ENCODE data around the gene APOBEC4. TPM values are rescaled to one million over a fixed set of nuclear protein-coding genes. Genes with fewer than 3 reads are reported as not detected.

APOBEC4 gene
- total and polyA plus RNA-seq, 12 donors = not detected

DNA sequence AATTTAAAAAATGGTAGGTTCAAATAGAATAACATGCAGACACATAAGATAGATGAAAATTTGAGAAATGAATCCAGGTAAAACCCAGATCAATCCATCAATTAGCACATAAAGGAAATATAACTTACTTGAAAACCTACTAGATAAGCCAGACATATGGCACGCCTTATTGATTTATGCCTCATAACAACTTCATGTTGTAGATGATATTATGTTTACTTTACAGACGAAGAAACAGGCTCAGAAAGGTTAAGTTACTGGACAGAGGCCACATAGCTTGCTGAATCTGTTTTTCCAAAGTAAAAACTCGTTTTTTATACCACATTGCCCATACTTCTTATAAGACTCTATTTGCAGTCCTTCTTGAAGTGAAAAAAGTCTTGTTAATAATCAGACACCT, 40.7 kb downstream of the APOBEC4 start:
- no peak for DNase-seq
- no peak for TF ChIP-seq POLR2A (IDR thresholded peaks at IDR 0.05)
- TF ChIP-seq, protein P1, sequence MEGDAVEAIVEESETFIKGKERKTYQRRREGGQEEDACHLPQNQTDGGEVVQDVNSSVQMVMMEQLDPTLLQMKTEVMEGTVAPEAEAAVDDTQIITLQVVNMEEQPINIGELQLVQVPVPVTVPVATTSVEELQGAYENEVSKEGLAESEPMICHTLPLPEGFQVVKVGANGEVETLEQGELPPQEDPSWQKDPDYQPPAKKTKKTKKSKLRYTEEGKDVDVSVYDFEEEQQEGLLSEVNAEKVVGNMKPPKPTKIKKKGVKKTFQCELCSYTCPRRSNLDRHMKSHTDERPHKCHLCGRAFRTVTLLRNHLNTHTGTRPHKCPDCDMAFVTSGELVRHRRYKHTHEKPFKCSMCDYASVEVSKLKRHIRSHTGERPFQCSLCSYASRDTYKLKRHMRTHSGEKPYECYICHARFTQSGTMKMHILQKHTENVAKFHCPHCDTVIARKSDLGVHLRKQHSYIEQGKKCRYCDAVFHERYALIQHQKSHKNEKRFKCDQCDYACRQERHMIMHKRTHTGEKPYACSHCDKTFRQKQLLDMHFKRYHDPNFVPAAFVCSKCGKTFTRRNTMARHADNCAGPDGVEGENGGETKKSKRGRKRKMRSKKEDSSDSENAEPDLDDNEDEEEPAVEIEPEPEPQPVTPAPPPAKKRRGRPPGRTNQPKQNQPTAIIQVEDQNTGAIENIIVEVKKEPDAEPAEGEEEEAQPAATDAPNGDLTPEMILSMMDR (IDR thresholded peaks at IDR 0.05) = no peak
- Histone ChIP-seq H3K9me3 (replicated peaks in 1 of 3) (no peaks in the 10 kb centered on the region), H3K4me1 (replicated peaks in 1 of 2) (peaks cover 0 to 1% of the 10 kb centered on the region in 2 donors), H3K27ac (no peak overlapping the region), H3K27me3 (no peaks in the 10 kb centered on the region), H3K36me3 (replicated peaks in 1 of 2) (no peaks in the 10 kb centered on the region), H3K4me3 (no peak overlapping the region)
- intact Hi-C loops (cut with DNase I) = no loop called here
- 70 to 76% (median 73%) methylated on average over 3 of the region's 3 CpGs for WGBS, 4 donors

DNA sequence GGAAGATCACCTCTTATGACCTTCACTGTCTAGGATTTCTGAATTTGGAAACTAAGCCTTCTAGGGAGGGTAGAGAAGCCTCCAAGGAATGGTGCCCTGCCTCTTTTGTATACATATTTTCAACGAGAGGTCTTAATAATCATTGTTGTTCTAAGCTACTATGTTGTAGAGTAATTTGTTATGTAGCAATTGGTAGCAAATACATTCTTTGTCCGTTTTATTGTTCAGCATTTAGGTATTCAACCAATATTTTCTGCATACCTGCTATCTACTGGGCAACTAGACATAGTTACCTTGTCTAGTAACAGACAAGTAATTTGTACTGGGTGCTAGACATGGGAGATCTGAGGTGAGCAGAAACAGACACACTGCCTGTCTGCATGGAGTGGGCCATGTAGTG, 42.1 kb downstream of the APOBEC4 start:
- H3K4me1 ChIP-seq (replicated peaks in 1 of 2) = peaks cover 0 to 5% of the 10 kb centered on the region in 2 donors
- no peak for TF ChIP-seq POLR2A (IDR thresholded peaks at IDR 0.05)
- TF ChIP-seq, protein P1 (IDR thresholded peaks at IDR 0.05) = no peak
- H3K9me3 ChIP-seq (replicated peaks in 1 of 3) = no peaks in the 10 kb centered on the region
- no peaks in the 10 kb centered on the region for H3K27me3 ChIP-seq
- no peak overlapping the region for H3K4me3 ChIP-seq
- H3K36me3 ChIP-seq (replicated peaks in 1 of 2) = no peaks in the 10 kb centered on the region
- intact Hi-C loops (cut with DNase I) = no loop called here
- no peak overlapping the region for H3K27ac ChIP-seq
- DNase-seq = no peak
- 29 to 81% (median 54%) methylated on average over 2 of the region's 2 CpGs for WGBS, 4 donors

DNA sequence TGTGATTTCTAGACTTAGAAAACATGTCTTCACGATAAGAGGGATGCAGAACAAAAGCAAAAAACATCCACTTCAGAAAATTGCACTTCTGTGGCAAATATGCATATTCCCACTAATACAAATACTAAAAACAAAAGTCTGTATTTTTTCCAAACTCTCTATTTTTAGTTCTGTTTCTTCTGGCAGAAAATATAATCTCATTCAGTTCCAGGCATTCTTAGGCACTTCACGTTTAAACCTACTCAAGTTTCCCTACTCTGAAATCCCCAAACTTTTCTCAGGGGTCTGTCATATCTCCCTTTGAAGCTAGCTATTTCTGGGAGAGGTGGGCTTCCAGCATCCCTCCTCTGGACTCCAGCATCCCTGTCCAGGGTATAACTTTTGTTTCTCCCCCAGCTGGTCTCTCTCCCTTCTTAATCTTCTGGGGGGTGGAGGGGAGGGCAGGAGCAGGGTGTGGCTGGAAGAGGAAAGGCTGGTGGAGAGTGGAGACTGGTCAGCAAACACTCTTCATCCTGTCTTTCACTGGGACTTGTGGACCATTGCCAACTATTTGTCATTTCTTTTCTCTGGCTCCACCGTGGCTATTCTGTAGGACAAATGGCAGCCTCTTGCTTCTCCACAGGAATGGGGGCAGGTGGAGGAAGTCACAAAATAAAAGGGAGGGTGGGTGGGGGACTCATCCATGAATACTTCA, 43.2 kb downstream of the APOBEC4 start:
- DNase-seq = no peak

DNA sequence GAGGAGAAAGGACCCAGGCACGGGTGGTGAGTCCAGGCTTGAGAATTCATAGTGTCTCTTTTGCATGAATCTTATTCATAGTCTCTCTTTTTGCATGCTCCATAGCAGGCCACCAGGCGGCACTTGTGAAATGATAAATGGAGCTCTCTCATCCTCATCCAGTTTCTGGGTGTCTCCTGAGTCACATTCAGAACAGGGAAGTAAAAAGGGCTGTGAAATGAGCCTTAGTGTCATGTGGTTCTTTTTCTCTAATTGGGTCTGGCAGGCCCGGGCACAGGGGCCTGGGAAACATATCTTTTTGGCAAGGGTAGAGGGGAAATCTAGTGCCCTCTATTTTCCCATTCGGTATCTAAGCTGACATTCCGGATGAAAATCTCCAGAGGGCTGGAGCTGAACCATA, 43.8 kb downstream of the APOBEC4 start:
- Histone ChIP-seq H3K4me1 (replicated peaks in 1 of 2) (peaks cover 0 to 5% of the 10 kb centered on the region in 2 donors), H3K27ac (peak overlapping the region in 2 of 5 donors; percentile 1 to 49), H3K36me3 (replicated peaks in 1 of 2) (no peaks in the 10 kb centered on the region), H3K27me3 (no peaks in the 10 kb centered on the region), H3K4me3 (no peak overlapping the region), H3K9me3 (replicated peaks in 1 of 3) (no peaks in the 10 kb centered on the region)
- 31 to 58% (median 45%) methylated on average over 5 of the region's 5 CpGs for WGBS, 4 donors
- TF ChIP-seq POLR2A (IDR thresholded peaks at IDR 0.05) = no peak
- TF ChIP-seq, protein P1 (IDR thresholded peaks at IDR 0.05) = peak; percentile 13 to 64 (median 45)
- DNase-seq = peak in 6 of 7 donors; percentile 31 to 86 (median 52)
- intact Hi-C loops (cut with DNase I) = no loop called here

More for the DNA sequence above, 43.2 kb downstream of the APOBEC4 start:
- intact Hi-C loops (cut with DNase I) = no loop called here
- H3K27ac ChIP-seq = peak overlapping the region in 3 of 5 donors; percentile 1 to 49 (median 5)
- no peaks in the 10 kb centered on the region for H3K27me3 ChIP-seq
- WGBS, 4 donors = 31 to 35% (median 33%) methylated on average over 3 of the region's 3 CpGs
- no peak overlapping the region for H3K4me3 ChIP-seq
- no peaks in the 10 kb centered on the region for H3K9me3 ChIP-seq (replicated peaks in 1 of 3)
- TF ChIP-seq POLR2A (IDR thresholded peaks at IDR 0.05) = no peak
- TF ChIP-seq, protein P1 (IDR thresholded peaks at IDR 0.05) = no peak
- peaks cover 0 to 5% of the 10 kb centered on the region in 2 donors for H3K4me1 ChIP-seq (replicated peaks in 1 of 2)
- H3K36me3 ChIP-seq (replicated peaks in 1 of 2) = no peaks in the 10 kb centered on the region
